ENCODE data around the gene TRAM2.

- no peak for TF ChIP-seq CTCF (IDR thresholded peaks at IDR 0.05)
- TF ChIP-seq POLR2A (IDR thresholded peaks at IDR 0.05): no peak
Observed at GRCh38 chr6:52483671-52484003, 93.2 kb downstream of the TRAM2 start.

Measured in adrenal gland (tissue), 5 donors.